ENCODE data around the gene ZIC5. TPM values are rescaled to one million over a fixed set of nuclear protein-coding genes. Genes with fewer than 3 reads are reported as not detected.
A peak's percentile ranks its signal among the peaks of the same experiment; 100 is the strongest.
"Not testable (repeated sequence)": the region's sequence is repeated elsewhere in the genome, so short reads cannot be mapped to it uniquely, and the experiment has no call there.

The ZIC5 gene
- polyA plus RNA-seq, 3 donors, result 0.04 to 0.07 (median 0.06) TPM

GRCh38 chr13:99945515-99945914, 26.1 kb downstream of the ZIC5 start:
- not testable (repeated sequence) for DNase-seq (ENCODE audit: low read depth in 3 of 3, low spot score in 2 of 3)

GRCh38 chr13:99944606-99945005, 27.0 kb downstream of the ZIC5 start:
- no peak for DNase-seq (ENCODE audit: low read depth in 3 of 3, low spot score in 2 of 3)

- DNase-seq (ENCODE audit: low read depth in 3 of 3, low spot score in 2 of 3), result no peak
Observed at GRCh38 chr13:99944102-99944501, 27.5 kb downstream of the ZIC5 start.

- DNase-seq (ENCODE audit: low read depth in 3 of 3, low spot score in 2 of 3), result no peak
Observed at GRCh38 chr13:99941911-99942310, 29.7 kb downstream of the ZIC5 start.

- no peak for DNase-seq (ENCODE audit: low read depth in 3 of 3, low spot score in 2 of 3)
Observed at GRCh38 chr13:99941086-99941485, 30.5 kb downstream of the ZIC5 start.

- DNase-seq (ENCODE audit: low read depth in 3 of 3, low spot score in 2 of 3), result no peak
Observed at GRCh38 chr13:99938635-99939034, 32.9 kb downstream of the ZIC5 start.

GRCh38 chr13:99935772-99936171, 35.8 kb downstream of the ZIC5 start:
- DNase-seq (ENCODE audit: low read depth in 3 of 3, low spot score in 2 of 3), result no peak

- no peak for DNase-seq (ENCODE audit: low read depth in 3 of 3, low spot score in 2 of 3)
Observed at GRCh38 chr13:99932912-99933311, 38.7 kb downstream of the ZIC5 start.

- DNase-seq (ENCODE audit: low read depth in 3 of 3, low spot score in 2 of 3), result no peak
Observed at GRCh38 chr13:99930925-99931324, 40.6 kb downstream of the ZIC5 start.

GRCh38 chr13:99929866-99930265, 41.7 kb downstream of the ZIC5 start:
- no peak for DNase-seq (ENCODE audit: low read depth in 3 of 3, low spot score in 2 of 3)

GRCh38 chr13:99926014-99926731, 45.4 kb downstream of the ZIC5 start:
- peak in 1 of 3 donors; percentile 24 for DNase-seq (ENCODE audit: low read depth in 3 of 3, low spot score in 2 of 3)

GRCh38 chr13:99923877-99924582, 47.5 kb downstream of the ZIC5 start:
- no peak for DNase-seq (ENCODE audit: low read depth in 3 of 3, low spot score in 2 of 3)

GRCh38 chr13:99922631-99923404, 48.7 kb downstream of the ZIC5 start:
- no peak for DNase-seq (ENCODE audit: low read depth in 3 of 3, low spot score in 2 of 3)

GRCh38 chr13:99919132-99919531, 52.4 kb downstream of the ZIC5 start:
- no peak for DNase-seq (ENCODE audit: low read depth in 3 of 3, low spot score in 2 of 3)

GRCh38 chr13:99916366-99917103, 55.0 kb downstream of the ZIC5 start:
- DNase-seq (ENCODE audit: low read depth in 3 of 3, low spot score in 2 of 3), result no peak

GRCh38 chr13:99913167-99913566, 58.4 kb downstream of the ZIC5 start:
- DNase-seq (ENCODE audit: low read depth in 3 of 3, low spot score in 2 of 3), result no peak

Other genes with a start within 250 kb of the ZIC5 start
- gene ZIC2, start 10.0 kb upstream of the ZIC5 start, polyA plus RNA-seq (ENCODE audit: insufficient read length in 3 of 3), result under 1 TPM; 0.08 to 0.14 (median 0.14) TPM
- gene PCCA, start 117.3 kb upstream of the ZIC5 start, polyA plus RNA-seq (ENCODE audit: insufficient read length in 3 of 3), result 10 to 100 TPM; 66.5 to 73.9 (median 66.7) TPM

Data from right renal cortex interstitium (tissue), 3 donors.